SK-N-MC (cell line): ENCODE data around the gene MMEL1.

Experiments
- EZH2 ChIP-seq: fragments of 200-600 bp; sonication (generic); IDR thresholded peaks from one replicate; pipeline ENCODE4 v1.6.1; 2017; ENCODE audit warnings: antibody characterized with exemption
- POLR2AphosphoS5 ChIP-seq: IDR thresholded peaks from 2 replicates; pipeline ENCODE4 v1.6.1; 2012; ENCODE audit warnings: mild to moderate bottlenecking, low read depth, low read length, borderline replicate concordance

GRCh38 chr1:2596530-2597333 is 36.1 kb downstream of the MMEL1 start:
- TF ChIP-seq EZH2: no peak
- no peak for TF ChIP-seq POLR2AphosphoS5
